HL-60/S4 treated with phorbol 12-myristate 13-acetate at 8.2 ng/mL for 4 days and 3 days (cell line): ENCODE data around the gene NEK10.

ENCODE experiments used
- in situ Hi-C: fragments of 300-500 bp; cut with MboI; formaldehyde crosslinking; loops from 2 replicates; pipeline ENCODE4 v1.15.0; 2022; ENCODE audit warnings: low sequenced_read_pairs

The NEK10 gene

GRCh38 chr3:27119639-27120038 is 249.5 kb downstream of the NEK10 start:
- in situ Hi-C loops: no loop called here

- in situ Hi-C loops: no loop called here
Observed at GRCh38 chr3:27115352-27115751, 253.8 kb downstream of the NEK10 start.

GRCh38 chr3:27114684-27115083 is 254.5 kb downstream of the NEK10 start:
- in situ Hi-C loops: no loop called here

GRCh38 chr3:27114129-27114528 is 255.1 kb downstream of the NEK10 start:
- in situ Hi-C loops: no loop called here

GRCh38 chr3:27110020-27110419 is 259.2 kb downstream of the NEK10 start:
- in situ Hi-C loops: no loop called here

- in situ Hi-C loops: no loop called here
Observed at GRCh38 chr3:27108322-27108721, 260.9 kb downstream of the NEK10 start.

GRCh38 chr3:27105904-27106303 is 263.3 kb downstream of the NEK10 start:
- in situ Hi-C loops: no loop called here

- in situ Hi-C loops: no loop called here
Observed at GRCh38 chr3:27097182-27097581, 272.0 kb downstream of the NEK10 start.

- in situ Hi-C loops: no loop called here
Observed at GRCh38 chr3:27095553-27096222, 273.5 kb downstream of the NEK10 start.

- in situ Hi-C loops: no loop called here
Observed at GRCh38 chr3:27094721-27095120, 274.5 kb downstream of the NEK10 start.

- in situ Hi-C loops: no loop called here
Observed at GRCh38 chr3:27093771-27094170, 275.4 kb downstream of the NEK10 start.

GRCh38 chr3:27090275-27091041 is 278.7 kb downstream of the NEK10 start:
- in situ Hi-C loops: no loop called here

GRCh38 chr3:27089645-27090044 is 279.5 kb downstream of the NEK10 start:
- in situ Hi-C loops: no loop called here

- in situ Hi-C loops: no loop called here
Observed at GRCh38 chr3:27089068-27089467, 280.1 kb downstream of the NEK10 start.

GRCh38 chr3:27085829-27086730 is 283.1 kb downstream of the NEK10 start:
- in situ Hi-C loops: no loop called here

GRCh38 chr3:27081992-27082607 is 287.1 kb downstream of the NEK10 start:
- in situ Hi-C loops: no loop called here

GRCh38 chr3:27081566-27081965 is 287.6 kb downstream of the NEK10 start:
- in situ Hi-C loops: no loop called here

GRCh38 chr3:27080258-27080525 is 289.0 kb downstream of the NEK10 start:
- in situ Hi-C loops: no loop called here

- in situ Hi-C loops: no loop called here
Observed at GRCh38 chr3:27079427-27080257, 289.5 kb downstream of the NEK10 start.

GRCh38 chr3:27078246-27078913 is 290.8 kb downstream of the NEK10 start:
- in situ Hi-C loops: no loop called here
